DOHH2 (cell line): ENCODE results near the gene OR4D2.
A peak's percentile ranks its signal among the peaks of the same experiment; 100 is the strongest.

Experiments used
- H3F3A ChIP-seq: fragments of 200-600 bp; sonication (generic), shearing (Covaris generic); 2 replicates; pipeline ENCODE4 v1.6.0; 2016; ENCODE audit warnings: antibody characterized with exemption, mild to moderate bottlenecking; ENCODE audit not compliant: control insufficient read depth, insufficient read depth
- H3K27ac ChIP-seq: fragments of 200-600 bp; sonication (generic); 2 replicates; pipeline ENCODE4 v1.5.1; 2014; ENCODE audit warnings: low read depth, mild to moderate bottlenecking, low read length, moderate library complexity
- H3K27me3 ChIP-seq: fragments of 200-600 bp; sonication (generic); 2 replicates; pipeline ENCODE4 v1.6.1; 2014; ENCODE audit warnings: mild to moderate bottlenecking, low read length, mixed read lengths; ENCODE audit not compliant: control insufficient read depth
- H3K36me3 ChIP-seq: fragments of 200-600 bp; sonication (generic); 2 replicates; pipeline ENCODE4 v1.6.1; 2014; ENCODE audit warnings: mild to moderate bottlenecking, low read length, moderate library complexity, mixed read lengths; ENCODE audit not compliant: control insufficient read depth
- H3K4me1 ChIP-seq: fragments of 200-600 bp; sonication (generic); 2 replicates; pipeline ENCODE4 v1.6.1; 2014; ENCODE audit warnings: mild to moderate bottlenecking, low read length, mixed read lengths; ENCODE audit not compliant: control insufficient read depth
- H3K4me2 ChIP-seq: fragments of 200-600 bp; sonication (generic); 2 replicates; pipeline ENCODE4 v1.6.0; 2014; ENCODE audit warnings: mild to moderate bottlenecking, low read length, moderate library complexity
- H3K4me3 ChIP-seq: fragments of 200-600 bp; sonication (generic); 2 replicates; pipeline ENCODE4 v1.5.1; 2014; ENCODE audit warnings: mild to moderate bottlenecking, low read length, mixed read lengths
- H3K79me2 ChIP-seq: fragments of 200-600 bp; sonication (generic); 2 replicates; pipeline ENCODE4 v1.6.1; 2014; ENCODE audit warnings: mild to moderate bottlenecking, low read length, mixed read lengths; ENCODE audit not compliant: control insufficient read depth
- H3K9me2 ChIP-seq: fragments of 200-600 bp; sonication (generic); replicated peaks from 2 replicates; pipeline ENCODE4 v1.6.1; 2014; ENCODE audit warnings: mild to moderate bottlenecking, low read length, mixed read lengths; ENCODE audit not compliant: control insufficient read depth
- H3K9me3 ChIP-seq: fragments of 200-600 bp; sonication (generic); 2 replicates; pipeline ENCODE4 v1.6.1; 2014; ENCODE audit warnings: antibody characterized with exemption, low read length, mixed read lengths; ENCODE audit not compliant: control insufficient read depth, insufficient read depth
- H4K20me1 ChIP-seq: fragments of 200-600 bp; sonication (generic); 2 replicates; pipeline ENCODE4 v1.6.0; 2014; ENCODE audit warnings: low read depth, mild to moderate bottlenecking, antibody characterized with exemption, low read length, moderate library complexity; ENCODE audit not compliant: control insufficient read depth, insufficient read depth
- CTCF ChIP-seq: fragments of 200-600 bp; sonication (generic); IDR thresholded peaks from one replicate; pipeline ENCODE4 v1.5.1; 2014; ENCODE audit warnings: antibody characterized with exemption, mild to moderate bottlenecking, low read depth, low read length; ENCODE audit not compliant: poor library complexity, severe bottlenecking
- EZH2phosphoT487 ChIP-seq: fragments of 200-600 bp; sonication (generic); IDR thresholded peaks from 2 replicates; pipeline ENCODE4 v1.6.1; 2017; ENCODE audit warnings: borderline replicate concordance, mild to moderate bottlenecking, antibody characterized with exemption, low read length, moderate library complexity, mixed read lengths

The OR4D2 gene

GRCh38 chr17:58215685-58216084 lies 48.9 kb downstream of the OR4D2 start:
- peaks cover 10% of the 10 kb centered on the region for H3K36me3 ChIP-seq
- TF ChIP-seq EZH2phosphoT487 (no peak), CTCF (peak; percentile 26)
- no peak overlapping the region for H3K27ac ChIP-seq
- peaks cover 14% of the 10 kb centered on the region for H3K4me1 ChIP-seq
- H3K79me2 ChIP-seq, result peaks cover 3% of the 10 kb centered on the region; the same call in 1 of the 2 replicates
- no peaks in the 10 kb centered on the region for H3K27me3 ChIP-seq
- no peaks in the 10 kb centered on the region for H3F3A ChIP-seq
- H3K4me3 ChIP-seq, result no peak overlapping the region
- H4K20me1 ChIP-seq, result no peaks in the 10 kb centered on the region
- no peaks in the 10 kb centered on the region for H3K9me3 ChIP-seq
- H3K4me2 ChIP-seq, result no peak overlapping the region
- no peaks in the 10 kb centered on the region for H3K9me2 ChIP-seq

GRCh38 chr17:58217766-58218165 lies 51.0 kb downstream of the OR4D2 start:
- TF ChIP-seq EZH2phosphoT487, result no peak
- no peak for TF ChIP-seq CTCF
- Histone ChIP-seq H3K79me2 (peaks cover 3% of the 10 kb centered on the region; the same call in 1 of the 2 replicates), H3K27me3 (no peaks in the 10 kb centered on the region), H3F3A (no peaks in the 10 kb centered on the region), H3K9me2 (no peaks in the 10 kb centered on the region), H3K36me3 (peaks cover 4% of the 10 kb centered on the region; the same call in 1 of the 2 replicates), H3K9me3 (no peaks in the 10 kb centered on the region), H3K4me2 (no peak overlapping the region), H3K4me1 (peaks cover 14% of the 10 kb centered on the region), H4K20me1 (no peaks in the 10 kb centered on the region), H3K4me3 (no peak overlapping the region), H3K27ac (no peak overlapping the region)

GRCh38 chr17:58219007-58219788 lies 52.4 kb downstream of the OR4D2 start, which contains the start of gene MKS1:
Gene MKS1 (minus strand): TSS chr17:58219255. CDS start chr17:58219230, 25 bp downstream.
- no peaks in the 10 kb centered on the region for H3K9me2 ChIP-seq
- H4K20me1 ChIP-seq, result no peaks in the 10 kb centered on the region
- H3K4me1 ChIP-seq, result peaks cover 14% of the 10 kb centered on the region
- TF ChIP-seq CTCF (peak; percentile 66), EZH2phosphoT487 (no peak)
- no peaks in the 10 kb centered on the region for H3K9me3 ChIP-seq
- peaks cover 4% of the 10 kb centered on the region; the same call in 1 of the 2 replicates for H3K36me3 ChIP-seq
- H3K79me2 ChIP-seq, result peaks cover 3% of the 10 kb centered on the region; the same call in 1 of the 2 replicates
- H3F3A ChIP-seq, result no peaks in the 10 kb centered on the region
- H3K4me3 ChIP-seq, result peak within 1 kb of the TSS; percentile 86
- no peaks in the 10 kb centered on the region; the same call in 1 of the 2 replicates for H3K27me3 ChIP-seq
- peak within 1 kb of the TSS; percentile 40 for H3K27ac ChIP-seq
- peak within 1 kb of the TSS; percentile 90 for H3K4me2 ChIP-seq
